Neural progenitor cell (in vitro differentiated cells): ENCODE results near the gene DNAAF5.

Experiments
- EZH2 ChIP-seq: fragments of 200-600 bp; sonication (generic); IDR thresholded peaks from 2 replicates; pipeline ENCODE4 v1.6.1; 2017; ENCODE audit warnings: antibody characterized with exemption, mild to moderate bottlenecking, moderate library complexity
- TF ChIP-seq, protein P1 (sequence below): fragments of 200-600 bp; sonication (generic); IDR thresholded peaks from 2 replicates; pipeline ENCODE4 v1.5.1; 2017; ENCODE audit warnings: antibody characterized with exemption, mild to moderate bottlenecking

DNA sequence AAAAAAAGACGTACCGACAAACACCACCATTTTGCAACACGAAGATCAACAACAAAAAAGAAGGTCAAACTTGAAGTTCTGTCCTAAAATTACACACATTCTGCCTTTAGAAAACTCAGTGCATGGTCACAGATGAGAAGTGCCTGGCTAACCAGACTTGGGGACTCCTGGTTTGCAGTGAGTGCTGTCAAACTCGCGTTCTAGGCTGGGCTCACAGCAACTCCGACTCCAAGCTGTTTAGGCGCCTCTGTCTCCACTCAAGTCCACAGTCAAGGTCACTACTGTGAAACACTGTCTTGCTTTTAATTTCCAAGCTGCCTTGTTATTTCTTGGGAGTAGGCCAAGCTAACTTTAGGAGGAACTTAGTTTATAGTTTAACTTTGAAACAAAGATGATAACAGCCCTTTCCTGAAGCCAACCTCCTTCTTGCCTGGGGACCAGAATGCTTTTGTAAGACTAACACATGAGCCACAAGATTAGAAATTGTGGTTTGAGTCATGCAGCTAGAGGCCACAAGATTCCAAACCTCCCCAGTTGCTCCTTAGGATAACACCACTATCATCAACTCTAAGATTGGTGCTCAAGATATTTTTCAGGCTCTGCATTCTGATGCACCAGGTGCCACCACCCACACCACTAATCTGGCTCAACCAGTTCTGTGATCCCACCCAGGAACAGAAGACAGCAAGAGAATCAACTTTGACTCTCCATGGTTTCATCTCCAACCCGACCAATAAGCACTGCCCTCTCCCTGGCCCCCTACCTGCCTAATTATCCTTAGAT, 1.1 kb upstream of the DNAAF5 start:
- TF ChIP-seq, protein P1, sequence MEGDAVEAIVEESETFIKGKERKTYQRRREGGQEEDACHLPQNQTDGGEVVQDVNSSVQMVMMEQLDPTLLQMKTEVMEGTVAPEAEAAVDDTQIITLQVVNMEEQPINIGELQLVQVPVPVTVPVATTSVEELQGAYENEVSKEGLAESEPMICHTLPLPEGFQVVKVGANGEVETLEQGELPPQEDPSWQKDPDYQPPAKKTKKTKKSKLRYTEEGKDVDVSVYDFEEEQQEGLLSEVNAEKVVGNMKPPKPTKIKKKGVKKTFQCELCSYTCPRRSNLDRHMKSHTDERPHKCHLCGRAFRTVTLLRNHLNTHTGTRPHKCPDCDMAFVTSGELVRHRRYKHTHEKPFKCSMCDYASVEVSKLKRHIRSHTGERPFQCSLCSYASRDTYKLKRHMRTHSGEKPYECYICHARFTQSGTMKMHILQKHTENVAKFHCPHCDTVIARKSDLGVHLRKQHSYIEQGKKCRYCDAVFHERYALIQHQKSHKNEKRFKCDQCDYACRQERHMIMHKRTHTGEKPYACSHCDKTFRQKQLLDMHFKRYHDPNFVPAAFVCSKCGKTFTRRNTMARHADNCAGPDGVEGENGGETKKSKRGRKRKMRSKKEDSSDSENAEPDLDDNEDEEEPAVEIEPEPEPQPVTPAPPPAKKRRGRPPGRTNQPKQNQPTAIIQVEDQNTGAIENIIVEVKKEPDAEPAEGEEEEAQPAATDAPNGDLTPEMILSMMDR = no peak
- TF ChIP-seq EZH2 = no peak
